Erythroblast (primary cell): ENCODE results near the gene SLC6A16.

Source experiments
- DNase-seq, 2 experiments: peaks; one replicate each; lab custom pipeline; 2025; lab: John Stamatoyannopoulos, UW
- GATA1 ChIP-seq: IDR thresholded peaks from 2 replicates; pipeline ENCODE4 v1.6.1; 2011; ENCODE audit warnings: low read depth, mild to moderate bottlenecking, control low read depth, low read length, moderate library complexity
- POLR2A ChIP-seq: IDR thresholded peaks from 2 replicates; pipeline ENCODE4 v1.6.1; 2011; ENCODE audit warnings: mild to moderate bottlenecking, low read length

Gene SLC6A16

GRCh38 chr19:49243129-49243528 is 81.9 kb downstream of the SLC6A16 start:
- no peak for DNase-seq

GRCh38 chr19:49241769-49242168 is 83.2 kb downstream of the SLC6A16 start:
- DNase-seq: no peak
- TF ChIP-seq POLR2A (no peak), GATA1 (no peak)

More at GRCh38 chr19:49243129-49243528, 81.9 kb downstream of the SLC6A16 start:
- no peak for TF ChIP-seq GATA1
- no peak for TF ChIP-seq POLR2A
